Mammary epithelial cell (primary cell): Measurements from ENCODE around the gene TUNAR.

ENCODE experiments used
- CTCF ChIP-seq, 2 donors: IDR thresholded peaks in 1 of 2; conservative IDR thresholded peaks in 1 of 2; 2 replicates each; pipeline ENCODE4 v1.5.1; 2011 to 2012; ENCODE audit warnings: inconsistent platforms in 2 of 2, low read length in 2 of 2, mild to moderate bottlenecking in 2 of 2, control low read depth in 1 of 2, low read depth in 1 of 2; ENCODE audit not compliant: insufficient read depth in 1 of 2; ENCODE audit errors: extremely low read depth in 1 of 2
- EZH2 ChIP-seq: IDR thresholded peaks from 2 replicates; pipeline ENCODE4 v1.6.1; 2012; ENCODE audit warnings: low read length, inconsistent platforms, borderline replicate concordance

- TF ChIP-seq CTCF (conservative IDR thresholded peaks at IDR 0.05 in 1 of 2, IDR thresholded peaks at IDR 0.05 in 1 of 2; ENCODE audit: extremely low read depth in 1 of 2, insufficient read depth in 1 of 2, low read depth in 1 of 2, low read length in 2 of 2) (no peak), EZH2 (no peak)
Measured at GRCh38 chr14:95902273-95902826, 25.7 kb downstream of the TUNAR start.
